Caki2 (cell line): ENCODE data around the gene CA4. TPM values are rescaled to one million over a fixed set of nuclear protein-coding genes. Genes with fewer than 3 reads are reported as not detected.

Source experiments
- DNase-seq: peaks from one replicate; pipeline ENCODE4 v3.0.0-alpha.2; 2015; ENCODE audit warnings: low read depth
- in situ Hi-C: cut with HindIII; loops from 2 replicates; pipeline ENCODE4 v1.10.0; 2016; ENCODE audit warnings: low sequenced_read_pairs, low pct_unique_long_range_greater_than_20kb, mixed read lengths
- total RNA-seq: library from RNA; depleted of rRNA; stranded (reverse); fragments of >200 nt; shearing (Covaris generic); gene quantifications from 2 replicates; pipeline ENCODE4 v1.2.3, GENCODE V29; 2014; ENCODE audit warnings: low replicate concordance

Gene CA4
- total RNA-seq, 1 experiment from 2014 or later: not detected

DNA sequence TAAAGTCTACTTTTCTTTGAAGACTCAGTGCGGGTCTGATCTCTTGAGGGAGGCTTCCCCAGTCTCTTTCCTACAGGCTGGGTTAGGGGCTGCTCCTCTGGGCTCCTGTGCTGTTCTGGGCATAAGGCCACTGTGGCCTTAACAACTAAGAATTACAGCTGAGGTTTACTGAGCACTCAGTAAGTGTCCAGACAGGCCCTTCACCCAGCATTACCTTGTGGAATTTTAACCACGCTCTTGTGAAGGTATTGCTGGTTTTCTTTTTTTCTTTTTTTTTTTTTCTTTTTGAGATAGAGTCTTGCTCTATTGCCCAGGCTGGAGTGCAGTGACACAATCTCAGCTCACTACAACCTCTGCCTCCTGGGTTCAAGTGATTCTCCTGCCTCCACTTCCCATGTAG is 3.6 kb upstream of the CA4 start:
- no peak for DNase-seq
- in situ Hi-C loops: loop anchor here (25.0 kb wide), 1 partner anchor 91 kb away; no protein-coding TSS in a partner anchor

DNA sequence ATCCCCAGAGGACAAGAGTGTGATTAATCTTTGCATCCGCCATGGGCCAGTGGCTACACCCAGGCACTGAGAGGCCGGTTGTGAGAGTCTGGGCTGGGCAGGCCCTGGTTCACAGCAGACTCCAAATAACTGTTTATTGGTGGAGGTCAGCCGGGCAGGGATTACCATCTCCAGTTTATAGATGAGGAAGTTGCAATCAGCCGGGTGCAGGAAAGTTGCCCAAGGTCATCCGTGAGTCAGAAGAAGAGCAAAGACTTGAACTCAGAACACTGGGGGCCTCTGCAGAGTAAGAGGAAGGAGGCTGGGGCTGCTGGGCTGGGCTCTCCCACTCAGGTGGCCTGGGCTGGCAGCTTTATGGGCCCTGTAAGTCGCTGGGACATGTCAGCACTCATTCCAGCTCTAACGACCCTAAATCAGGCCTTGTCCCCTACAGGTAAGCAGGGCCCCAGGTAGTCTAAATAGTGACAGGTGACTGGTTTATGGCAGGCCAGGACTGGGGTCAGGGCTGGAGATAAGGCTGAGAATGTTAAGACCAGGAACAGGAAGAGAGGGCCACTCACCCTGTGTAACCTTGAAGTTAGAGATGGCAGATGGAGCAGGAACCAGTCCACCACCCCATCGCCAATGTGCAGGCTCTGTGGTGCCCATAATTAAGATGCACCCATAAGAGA is 2.1 kb upstream of the CA4 start:
- in situ Hi-C loops: loop anchor here (25.0 kb wide), 1 partner anchor 90 kb away; no protein-coding TSS in a partner anchor
- no peak for DNase-seq

DNA sequence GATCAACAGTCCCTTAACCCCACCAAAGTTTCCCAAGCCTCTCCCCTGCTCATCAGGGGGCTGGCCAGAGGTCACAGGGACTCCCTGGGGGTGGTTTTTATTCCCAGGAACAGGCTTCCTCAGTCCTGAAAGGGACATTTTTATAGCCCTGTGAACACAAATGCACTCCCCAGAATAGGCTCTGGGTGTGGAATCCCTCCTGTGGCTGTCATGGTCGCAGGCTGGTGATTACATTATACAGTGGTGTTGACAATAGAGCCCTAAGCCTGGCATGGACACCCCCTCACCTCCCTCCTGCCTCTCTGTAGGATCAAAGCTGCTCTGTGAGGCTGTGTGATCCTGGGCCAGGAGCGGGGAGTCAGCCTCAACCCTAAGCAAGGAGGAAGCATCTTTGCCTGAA is 1.4 kb upstream of the CA4 start:
- no peak for DNase-seq
- in situ Hi-C loops: loop anchor here (25.0 kb wide), 1 partner anchor 89 kb away; no protein-coding TSS in a partner anchor

DNA sequence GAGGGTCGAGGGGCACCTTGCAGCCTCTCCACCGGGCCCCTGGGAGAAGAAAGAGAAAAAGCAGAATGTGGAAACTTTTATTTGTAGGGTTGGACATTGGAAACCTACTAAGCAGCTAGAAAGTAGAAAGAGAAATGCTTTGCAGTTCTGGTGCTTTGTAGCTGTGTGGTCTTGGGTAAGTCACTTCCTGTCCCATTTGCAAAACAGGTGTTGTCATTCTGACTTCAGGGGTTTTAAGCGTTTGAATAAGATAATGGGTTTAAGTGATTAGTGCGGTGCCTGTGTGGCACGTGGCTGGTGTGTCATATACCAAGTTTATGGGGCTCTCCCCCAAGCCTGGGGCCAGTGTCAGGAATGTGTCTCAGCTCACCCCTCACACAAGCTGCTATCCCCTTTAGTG is 1.6 kb downstream of the CA4 start:
- in situ Hi-C loops: no loop called here
- DNase-seq: no peak

DNA sequence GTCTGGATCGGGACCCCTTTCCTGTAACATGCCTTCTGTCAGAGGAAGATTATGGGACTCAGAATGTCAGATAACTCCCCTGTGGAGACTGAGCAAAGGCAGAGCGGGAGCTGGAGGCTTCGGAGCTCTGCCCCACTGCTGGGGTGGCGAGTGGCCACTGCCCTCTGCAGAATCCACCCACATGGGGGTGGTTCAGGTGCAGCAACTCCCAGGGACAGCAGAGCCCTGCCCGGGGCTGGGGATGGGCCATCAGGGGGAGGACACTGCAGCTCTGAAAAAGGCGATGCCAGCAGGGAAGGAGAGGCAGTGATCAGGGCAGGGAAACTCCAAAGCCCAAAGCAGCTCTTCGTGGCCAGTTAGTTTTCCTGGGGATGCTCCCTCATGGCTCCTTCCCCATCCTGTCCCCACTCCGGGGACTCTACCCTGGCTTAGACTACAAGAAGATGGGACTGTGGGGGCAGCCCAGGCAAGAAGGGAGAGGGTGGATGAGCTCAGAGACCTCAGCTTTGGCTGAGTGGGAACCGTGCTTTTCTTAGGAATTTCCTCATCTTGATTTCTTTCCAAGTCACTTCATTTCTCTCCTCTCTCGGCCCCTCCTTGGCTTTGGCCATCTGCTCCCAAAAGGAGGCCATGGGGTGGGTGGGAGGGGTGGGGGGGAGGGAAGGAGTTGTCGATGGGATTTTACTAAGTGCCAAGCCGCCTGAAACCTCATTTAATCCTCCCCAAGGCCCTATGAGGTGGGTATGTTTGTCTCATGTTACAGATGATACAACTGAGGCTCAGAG is 4.0 kb downstream of the CA4 start:
- in situ Hi-C loops: no loop called here
- DNase-seq: no peak

DNA sequence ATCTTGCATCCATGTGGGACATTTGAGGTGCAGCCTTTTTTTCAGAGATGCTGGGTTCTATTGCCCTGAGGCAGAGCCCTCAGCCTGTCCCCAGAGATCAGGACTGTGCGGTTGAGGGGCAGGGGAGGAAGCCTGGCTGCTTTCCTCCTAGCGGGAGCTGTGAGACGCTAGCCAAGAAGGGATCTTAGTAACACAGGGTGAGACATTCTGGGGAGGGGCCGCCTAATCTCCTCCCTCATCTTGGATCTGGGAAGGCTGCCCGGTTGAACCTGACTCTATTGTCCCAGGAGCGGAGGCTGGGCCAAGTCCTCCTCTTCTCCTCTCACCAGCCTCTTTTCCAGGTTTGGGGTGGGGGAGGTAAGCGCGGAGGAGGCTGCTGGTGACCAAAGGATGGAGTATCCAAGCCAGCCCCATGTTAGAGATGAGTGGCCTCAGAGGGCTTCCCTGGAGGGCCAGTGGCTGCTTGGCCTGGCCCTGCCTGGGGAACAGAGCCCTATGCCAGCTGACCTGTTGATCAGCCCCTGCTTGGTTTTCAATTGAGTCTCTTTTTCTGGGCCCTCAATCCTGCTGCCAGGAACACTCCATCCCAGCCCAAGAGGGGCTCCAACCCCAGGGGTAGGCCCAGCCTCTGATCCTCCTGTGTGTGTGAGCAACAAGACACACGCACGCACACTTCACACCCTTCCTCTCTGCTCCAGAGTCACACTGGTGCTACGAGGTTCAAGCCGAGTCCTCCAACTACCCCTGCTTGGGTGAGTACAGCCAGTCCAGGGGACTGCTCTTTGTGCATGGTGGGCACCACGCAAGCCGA is 5.0 kb downstream of the CA4 start:
- in situ Hi-C loops: no loop called here
- DNase-seq: no peak

DNA sequence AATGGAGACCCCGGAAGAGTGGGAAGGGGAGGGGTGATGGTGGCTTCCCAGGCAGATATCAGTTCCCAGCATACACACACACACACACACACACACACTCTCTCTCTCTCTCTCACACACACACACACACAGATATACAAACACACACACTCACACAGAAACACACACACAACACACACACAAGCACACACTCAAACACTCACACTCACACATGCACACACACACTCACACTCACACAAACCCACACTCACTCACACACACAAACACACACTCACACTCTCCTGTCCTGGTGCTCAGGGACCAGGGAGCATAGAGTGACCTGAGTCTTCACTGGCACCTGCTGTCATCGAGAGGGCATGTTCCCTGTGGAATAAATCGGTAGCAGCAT is 5.6 kb downstream of the CA4 start:
- in situ Hi-C loops: no loop called here
- no peak for DNase-seq

DNA sequence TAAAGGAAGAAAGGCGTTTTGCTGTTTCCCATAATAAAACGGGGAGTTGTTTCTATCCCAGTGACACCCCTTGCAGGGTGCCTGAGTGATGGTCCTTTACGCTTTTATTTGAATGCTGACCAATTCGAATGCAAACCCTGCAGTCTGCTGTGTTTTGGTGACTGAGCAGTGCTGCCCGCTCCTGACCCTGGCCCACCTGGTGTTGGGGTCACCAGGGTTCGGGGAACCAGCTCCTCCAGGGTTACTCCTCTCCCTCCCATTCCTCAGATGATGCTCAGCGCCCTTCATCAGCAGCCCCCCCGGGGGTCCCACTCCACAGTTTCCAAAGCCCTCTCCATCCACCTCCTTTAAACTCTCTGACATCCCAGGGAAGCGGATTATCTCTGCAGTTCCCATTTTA is 6.0 kb downstream of the CA4 start:
- in situ Hi-C loops: no loop called here
- DNase-seq: no peak

DNA sequence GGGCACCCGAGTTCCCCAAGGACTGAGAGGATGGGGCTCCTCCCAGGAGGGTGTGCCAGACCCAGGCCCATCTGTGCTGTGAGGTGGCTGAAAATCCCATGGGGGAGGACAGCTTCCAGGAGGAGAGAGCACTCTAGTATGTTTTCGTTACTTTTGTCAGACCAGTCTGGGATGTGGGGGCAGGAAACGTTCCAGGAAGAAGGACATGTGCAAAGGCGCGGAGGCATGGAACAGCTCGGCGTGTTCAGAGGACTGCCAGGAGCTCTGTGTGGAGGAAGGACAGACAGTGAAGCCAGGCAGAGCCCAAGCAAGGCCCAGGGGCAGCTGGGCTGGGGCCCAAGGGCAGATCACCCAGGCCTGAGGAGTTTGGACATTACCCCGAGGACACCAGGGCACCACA is 7.0 kb downstream of the CA4 start:
- in situ Hi-C loops: no loop called here

DNA sequence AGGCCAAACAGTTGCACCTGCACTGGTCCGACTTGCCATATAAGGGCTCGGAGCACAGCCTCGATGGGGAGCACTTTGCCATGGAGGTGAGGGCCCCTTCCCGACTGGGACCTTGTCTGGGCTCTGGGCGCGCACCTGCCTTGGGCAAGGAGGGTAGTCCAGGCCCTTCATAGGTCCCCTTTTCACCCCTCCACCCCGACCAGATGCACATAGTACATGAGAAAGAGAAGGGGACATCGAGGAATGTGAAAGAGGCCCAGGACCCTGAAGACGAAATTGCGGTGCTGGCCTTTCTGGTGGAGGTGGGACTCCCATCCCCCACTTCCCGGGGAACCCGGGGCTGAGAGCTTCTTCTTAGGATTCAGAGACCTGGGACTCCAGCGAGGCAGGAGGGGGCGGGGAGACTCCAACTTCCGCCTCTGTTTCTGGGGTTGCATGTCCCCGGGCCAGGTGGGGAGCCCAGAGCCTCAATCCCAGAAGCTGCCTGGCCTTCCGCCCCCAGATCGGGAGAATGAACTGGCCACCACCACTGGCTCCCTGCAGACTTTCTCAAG is 7.8 kb downstream of the CA4 start:
- in situ Hi-C loops: no loop called here
- DNase-seq: no peak

More for the DNA sequence above, 7.0 kb downstream of the CA4 start:
- no peak for DNase-seq

DNA sequence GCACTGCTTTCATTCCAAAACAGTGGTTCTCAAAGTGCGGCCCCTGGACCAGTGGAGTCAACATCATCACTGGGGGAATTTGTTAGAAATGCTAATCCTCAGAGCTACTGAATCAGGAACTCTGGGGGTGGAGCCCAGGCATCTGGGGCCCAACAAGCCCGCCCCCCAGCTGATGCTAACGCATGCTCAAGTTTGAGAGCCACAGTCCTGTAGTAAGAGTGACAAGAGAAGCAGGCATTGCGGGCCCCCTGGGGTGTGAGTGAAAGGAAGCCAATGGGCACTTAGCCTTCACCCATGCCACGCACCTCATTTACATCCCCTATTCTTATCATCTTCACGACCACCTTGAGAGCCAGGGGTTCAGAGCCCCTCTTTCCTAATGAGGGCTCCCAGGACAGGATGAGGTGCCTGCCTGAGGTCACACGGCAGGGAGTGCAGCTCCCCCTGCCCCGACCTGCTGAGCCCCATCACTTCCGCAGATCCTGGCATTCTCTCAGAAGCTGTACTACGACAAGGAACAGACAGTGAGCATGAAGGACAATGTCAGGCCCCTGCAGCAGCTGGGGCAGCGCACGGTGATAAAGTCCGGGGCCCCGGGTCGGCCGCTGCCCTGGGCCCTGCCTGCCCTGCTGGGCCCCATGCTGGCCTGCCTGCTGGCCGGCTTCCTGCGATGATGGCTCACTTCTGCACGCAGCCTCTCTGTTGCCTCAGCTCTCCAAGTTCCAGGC is 9.1 kb downstream of the CA4 start:
- DNase-seq: no peak
- in situ Hi-C loops: no loop called here

DNA sequence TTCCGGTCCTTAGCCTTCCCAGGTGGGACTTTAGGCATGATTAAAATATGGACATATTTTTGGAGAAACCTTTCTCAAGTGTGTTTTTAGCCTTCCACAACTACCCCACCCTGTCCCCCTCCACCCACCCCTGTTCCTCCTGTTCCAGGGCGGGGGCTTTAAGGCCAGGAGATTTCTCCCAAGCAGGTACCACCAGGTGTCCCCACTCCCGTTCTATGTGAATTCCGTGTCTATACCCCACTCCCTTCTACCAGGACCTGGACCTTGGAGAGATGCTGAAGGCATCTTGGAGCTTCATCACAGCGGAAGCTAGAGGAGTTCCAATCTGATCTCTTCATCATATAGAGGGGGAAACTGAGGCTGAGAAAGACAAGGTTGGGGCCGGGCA is 9.7 kb downstream of the CA4 start:
- in situ Hi-C loops: no loop called here

DNA sequence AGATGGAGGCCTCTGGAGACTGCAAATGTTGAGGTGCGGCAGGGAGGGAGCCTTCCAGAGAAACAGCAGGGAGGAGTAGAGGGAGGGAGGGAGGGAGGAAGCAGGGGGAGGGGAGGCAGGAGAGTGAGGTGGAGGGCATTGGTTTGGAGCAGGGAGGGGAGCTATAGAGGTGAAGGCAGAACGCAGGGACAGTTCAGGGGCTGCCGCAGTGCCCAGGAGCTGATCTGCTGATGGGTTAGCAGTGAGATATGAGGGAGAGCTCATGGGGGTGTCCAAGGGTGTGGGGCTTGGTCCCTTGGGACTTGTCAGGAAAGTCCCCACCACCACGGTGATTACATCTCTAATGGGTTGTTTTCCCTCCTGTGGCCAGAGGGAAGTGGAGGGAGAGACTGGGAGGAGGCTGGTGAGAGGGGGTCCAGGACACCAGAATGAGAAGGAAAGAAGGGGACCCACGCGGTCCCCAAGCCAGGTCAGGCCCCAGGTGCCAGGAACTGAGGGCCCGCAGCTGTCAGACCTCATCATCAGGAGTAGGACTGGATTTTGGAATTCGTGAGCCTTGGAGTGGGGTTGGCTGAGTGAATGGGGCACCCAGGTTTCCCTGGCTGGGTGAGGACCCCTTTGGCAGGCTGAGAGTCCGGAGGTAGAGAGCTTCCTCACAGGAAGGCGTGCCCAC is 11.2 kb downstream of the CA4 start:
- DNase-seq: no peak
- in situ Hi-C loops: no loop called here

More for the DNA sequence above, 9.7 kb downstream of the CA4 start:
- DNase-seq: no peak

DNA sequence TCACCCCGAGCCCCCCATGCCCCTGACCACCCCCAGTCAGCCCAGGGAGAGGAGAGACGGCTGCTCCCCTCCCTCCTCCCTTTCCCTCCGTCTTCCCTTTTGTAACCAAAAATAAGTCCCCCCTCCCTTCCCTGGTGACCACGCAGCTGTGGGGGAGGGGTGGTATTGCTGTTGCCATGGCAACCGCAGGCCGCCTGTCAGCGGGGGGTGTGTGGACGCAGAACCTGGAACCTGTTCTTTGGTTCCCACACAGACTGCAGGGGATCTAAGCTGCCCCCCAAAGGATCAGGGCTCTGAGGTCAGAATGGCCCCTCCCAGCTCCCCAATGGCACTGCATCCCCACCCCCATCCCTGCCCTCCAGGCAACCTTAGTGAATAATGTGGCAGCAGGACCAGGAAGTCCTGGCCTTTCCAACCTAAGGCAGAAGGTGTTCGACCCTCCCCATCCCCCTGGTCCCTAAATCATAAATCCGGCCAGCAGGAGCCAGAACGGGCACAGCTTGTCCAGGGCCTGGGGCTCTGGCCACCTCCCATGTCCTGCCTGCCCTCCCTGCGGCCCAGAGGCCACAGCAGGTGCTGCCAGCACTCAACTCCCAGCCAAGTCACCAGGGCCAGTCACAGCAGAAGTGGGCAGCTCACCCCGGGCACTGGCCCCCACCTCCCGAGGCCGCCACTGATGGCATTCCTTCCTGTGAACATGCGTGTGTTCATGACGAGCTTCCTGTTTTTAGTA is 12.0 kb downstream of the CA4 start:
- in situ Hi-C loops: no loop called here

DNA sequence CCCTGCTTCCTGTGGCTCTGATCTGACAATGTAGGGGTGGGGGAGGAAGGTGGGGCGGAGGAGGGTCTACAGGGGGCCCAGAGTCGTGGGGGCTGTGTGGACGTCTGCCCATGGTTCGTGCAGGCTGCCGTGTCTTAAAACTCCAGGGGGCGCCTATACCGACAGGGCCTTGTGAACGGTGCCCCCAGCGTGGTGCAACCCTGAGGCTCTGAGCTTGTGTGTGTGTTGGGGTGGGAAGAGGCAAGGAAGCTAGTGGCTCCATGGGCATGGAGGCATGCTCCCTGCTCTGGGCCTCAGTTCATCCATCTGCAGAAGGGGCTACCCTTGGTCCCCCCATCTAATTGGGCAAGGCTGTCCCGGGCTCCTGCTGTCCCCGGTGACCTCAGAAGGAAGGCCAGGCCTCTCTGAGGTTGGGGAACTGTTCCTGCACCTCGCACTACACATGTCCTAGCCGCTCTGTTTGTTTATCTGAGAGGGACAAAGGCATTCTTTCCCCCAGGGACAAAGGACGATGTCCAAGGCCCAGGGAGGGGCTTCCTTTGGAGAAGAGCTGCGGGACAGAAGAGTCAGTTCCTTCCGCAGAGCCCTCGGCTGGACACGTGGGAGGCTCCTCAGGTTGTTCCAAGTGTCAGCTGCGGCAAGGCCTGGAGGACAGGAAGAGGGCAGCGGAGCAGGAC is 13.5 kb downstream of the CA4 start:
- DNase-seq: no peak
- in situ Hi-C loops: no loop called here

More for the DNA sequence above, 12.0 kb downstream of the CA4 start:
- no peak for DNase-seq

DNA sequence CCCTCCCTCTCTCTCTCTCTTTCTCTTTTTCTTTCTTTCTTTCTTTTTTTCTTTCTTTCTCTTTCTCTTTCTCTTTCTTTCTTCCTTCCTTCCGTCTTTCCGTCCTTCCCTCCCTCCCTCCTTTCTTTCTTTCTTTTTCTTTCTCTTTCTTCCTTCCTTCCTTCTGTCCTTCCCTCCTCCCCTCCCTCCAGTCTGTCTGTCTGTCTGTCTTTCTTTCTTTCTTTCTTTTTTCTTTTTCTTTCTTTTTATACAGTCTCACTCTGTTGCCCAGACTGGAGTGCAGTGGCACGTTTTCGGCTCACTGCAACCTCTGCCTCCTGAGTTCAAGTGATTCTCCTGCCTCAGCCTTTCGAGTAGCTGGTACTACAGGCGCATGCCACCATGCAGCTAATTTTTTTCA is 14.4 kb downstream of the CA4 start:
- in situ Hi-C loops: no loop called here
- no peak for DNase-seq
